Suprapubic skin (tissue), 4 donors: ENCODE data around the gene MYOZ3. TPM values are rescaled to one million over a fixed set of nuclear protein-coding genes. Genes with fewer than 3 reads are reported as not detected.

Experiments used
- DNase-seq, 2 donors: peaks; one replicate each; pipeline ENCODE4 v3.0.0-alpha.2; 2019; ENCODE audit warnings: low spot score in 2 of 2
- H3K27ac ChIP-seq: fragments of 200-600 bp; sonication (generic); one replicate; pipeline ENCODE4 v1.5.1; 2019
- H3K27me3 ChIP-seq: fragments of 200-600 bp; sonication (generic); one replicate; pipeline ENCODE4 v1.5.1; 2019
- H3K36me3 ChIP-seq: fragments of 200-600 bp; sonication (generic); one replicate; pipeline ENCODE4 v1.5.1; 2019
- H3K4me1 ChIP-seq: fragments of 200-600 bp; sonication (generic); one replicate; pipeline ENCODE4 v1.5.1; 2019
- H3K4me3 ChIP-seq: fragments of 200-600 bp; sonication (generic); one replicate; pipeline ENCODE4 v1.5.1; 2019; ENCODE audit warnings: mild to moderate bottlenecking
- H3K9me3 ChIP-seq: fragments of 200-600 bp; sonication (generic); one replicate; pipeline ENCODE4 v1.5.1; 2019
- CTCF ChIP-seq, 2 donors: fragments of 200-600 bp in 1 of 2; fragments of 450-650 bp in 1 of 2; sonication (generic) in 1 of 2; IDR thresholded peaks; one replicate each; pipeline ENCODE4 v1.5.1; 2016 to 2019; ENCODE audit warnings: antibody characterized with exemption in 2 of 2, mild to moderate bottlenecking in 1 of 2, moderate library complexity in 1 of 2
- EP300 ChIP-seq: sonication (generic); formaldehyde crosslinking; IDR thresholded peaks from one replicate; pipeline ENCODE4 v1.6.1; 2017; ENCODE audit warnings: antibody characterized with exemption
- POLR2A ChIP-seq, 2 donors: fragments of 450-650 bp; IDR thresholded peaks; one replicate each; pipeline ENCODE4 v1.6.1; 2017; ENCODE audit warnings: antibody characterized with exemption in 2 of 2, mild to moderate bottlenecking in 2 of 2, moderate library complexity in 2 of 2
- POLR2AphosphoS5 ChIP-seq, 3 donors: sonication (generic); formaldehyde crosslinking; IDR thresholded peaks; one replicate each; pipeline ENCODE4 v1.6.1; 2017; ENCODE audit warnings: antibody characterized with exemption in 3 of 3
- WGBS: methylation state at CpG from one replicate; pipeline ENCODE4 v1.1.5; 2018; 5-methylcytosine and 5-hydroxymethylcytosine counted together
- total RNA-seq, 4 donors: library from RNA; depleted of rRNA; stranded (reverse); fragments of >200 nt; gene quantifications; one replicate each; pipeline ENCODE4 v1.1.0, GENCODE V29; 2016

Gene MYOZ3
- total RNA-seq, 4 donors from 2014 or later: 0.30 TPM; not detected in 3

GRCh38 chr5:150641824-150642566 is 19.1 kb upstream of the MYOZ3 start:
- no peak for DNase-seq
- no peaks in the 10 kb centered on the region for H3K27me3 ChIP-seq
- WGBS: 80% methylated on average over 4 of the region's 5 CpGs
- peak overlapping the region; percentile 18 for H3K4me3 ChIP-seq
- H3K27ac ChIP-seq: peak overlapping the region; percentile 82
- no peaks in the 10 kb centered on the region for H3K9me3 ChIP-seq
- no peak for TF ChIP-seq POLR2A (IDR thresholded peaks at IDR 0.05)
- TF ChIP-seq CTCF (IDR thresholded peaks at IDR 0.05): no peak
- no peak for TF ChIP-seq EP300
- TF ChIP-seq POLR2AphosphoS5 (IDR thresholded peaks at IDR 0.05): no peak
- H3K4me1 ChIP-seq: peaks cover 85% of the 10 kb centered on the region
- H3K36me3 ChIP-seq: no peaks in the 10 kb centered on the region

GRCh38 chr5:150642567-150642927 is 18.5 kb upstream of the MYOZ3 start:
- no peaks in the 10 kb centered on the region for H3K36me3 ChIP-seq
- no peaks in the 10 kb centered on the region for H3K9me3 ChIP-seq
- DNase-seq: no peak
- no peak overlapping the region for H3K4me3 ChIP-seq
- peaks cover 82% of the 10 kb centered on the region for H3K4me1 ChIP-seq
- H3K27ac ChIP-seq: peak overlapping the region; percentile 82
- no peaks in the 10 kb centered on the region for H3K27me3 ChIP-seq
- 32% methylated on average over 3 of the region's 5 CpGs for WGBS
- TF ChIP-seq CTCF (IDR thresholded peaks at IDR 0.05) (no peak), POLR2AphosphoS5 (IDR thresholded peaks at IDR 0.05) (no peak), EP300 (no peak), POLR2A (IDR thresholded peaks at IDR 0.05) (no peak)

DNA sequence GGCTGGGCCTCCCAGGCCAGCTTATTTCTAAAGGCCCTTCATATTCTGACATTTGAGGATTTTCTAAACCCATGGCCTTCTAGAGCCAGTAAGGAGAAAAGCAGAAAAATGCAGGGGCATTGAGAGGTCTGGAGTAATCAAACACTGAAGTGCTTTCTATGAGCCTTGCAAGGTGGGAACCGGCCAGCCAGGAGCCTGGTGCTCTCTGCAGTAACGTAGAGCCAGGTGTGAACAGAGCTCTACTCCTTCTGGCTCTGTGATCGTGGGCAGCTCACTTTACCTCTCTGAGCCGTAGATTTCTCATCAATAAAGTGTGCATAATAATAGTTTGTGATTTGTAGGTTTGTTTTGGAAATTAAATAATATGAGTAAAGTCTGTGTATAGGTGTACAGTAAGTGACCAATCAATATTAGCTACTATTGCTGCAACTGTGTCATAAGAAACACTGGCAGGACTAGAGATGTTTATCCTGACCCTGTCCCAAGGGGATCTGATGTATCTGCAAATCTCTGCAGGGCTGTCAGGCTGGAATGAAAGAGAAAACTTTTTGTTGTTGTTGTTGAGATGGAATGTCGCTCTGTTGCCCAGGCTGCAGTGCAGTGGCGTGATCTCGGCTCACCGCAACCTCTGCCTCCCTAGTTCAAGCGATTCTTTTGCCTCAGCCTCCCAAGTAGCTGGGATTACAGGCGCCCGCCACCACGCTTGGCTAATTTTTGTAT is 17.9 kb upstream of the MYOZ3 start:
- H3K36me3 ChIP-seq: peaks cover 4% of the 10 kb centered on the region
- H3K9me3 ChIP-seq: no peaks in the 10 kb centered on the region
- TF ChIP-seq POLR2AphosphoS5 (IDR thresholded peaks at IDR 0.05): no peak
- TF ChIP-seq POLR2A (IDR thresholded peaks at IDR 0.05): no peak
- TF ChIP-seq EP300: no peak
- no peak for TF ChIP-seq CTCF (IDR thresholded peaks at IDR 0.05)
- 87% methylated on average over 12 of the region's 12 CpGs for whole genome bisulfite sequencing
- no peak overlapping the region for H3K4me3 ChIP-seq
- H3K27me3 ChIP-seq: no peaks in the 10 kb centered on the region
- DNase-seq: no peak
- H3K27ac ChIP-seq: peak overlapping the region; percentile 27
- H3K4me1 ChIP-seq: peaks cover 77% of the 10 kb centered on the region

- Histone ChIP-seq H3K27me3 (no peaks in the 10 kb centered on the region), H3K4me1 (peaks cover 70% of the 10 kb centered on the region), H3K4me3 (no peak overlapping the region), H3K36me3 (peaks cover 12% of the 10 kb centered on the region), H3K9me3 (no peaks in the 10 kb centered on the region), H3K27ac (no peak overlapping the region)
- no peak for DNase-seq
- TF ChIP-seq EP300 (no peak), POLR2AphosphoS5 (IDR thresholded peaks at IDR 0.05) (no peak), CTCF (IDR thresholded peaks at IDR 0.05) (no peak), POLR2A (IDR thresholded peaks at IDR 0.05) (no peak)
- WGBS: 61% methylated on average over 5 of the region's 5 CpGs
Measured at GRCh38 chr5:150644058-150644457, 17.0 kb upstream of the MYOZ3 start.

- Histone ChIP-seq H3K4me1 (peaks cover 65% of the 10 kb centered on the region), H3K9me3 (no peaks in the 10 kb centered on the region), H3K27me3 (no peaks in the 10 kb centered on the region), H3K36me3 (peaks cover 16% of the 10 kb centered on the region), H3K27ac (no peak overlapping the region), H3K4me3 (no peak overlapping the region)
- 58% methylated on average over 2 of the region's 2 CpGs for WGBS
- no peak for DNase-seq
- no peak for TF ChIP-seq POLR2AphosphoS5 (IDR thresholded peaks at IDR 0.05)
- no peak for TF ChIP-seq CTCF (IDR thresholded peaks at IDR 0.05)
- TF ChIP-seq EP300: no peak
- TF ChIP-seq POLR2A (IDR thresholded peaks at IDR 0.05): no peak
Measured at GRCh38 chr5:150644514-150644913, 16.5 kb upstream of the MYOZ3 start.
